Neural progenitor cell (in vitro differentiated cells): ENCODE results near the gene SSTR3. TPM values are rescaled to one million over a fixed set of nuclear protein-coding genes. Genes with fewer than 3 reads are reported as not detected.

ENCODE experiments used
- DNase-seq: peaks from one replicate; pipeline ENCODE4 v3.0.0-alpha.2; 2016; ENCODE audit warnings: low spot score
- H2AFZ ChIP-seq: fragments of 200-600 bp; sonication (generic); replicated peaks from 2 replicates; pipeline ENCODE4 v1.6.1; 2016; ENCODE audit warnings: antibody characterized with exemption
- H3F3A ChIP-seq: fragments of 200-600 bp; sonication (generic); 2 replicates; pipeline ENCODE4 v1.6.1; 2016; ENCODE audit warnings: antibody characterized with exemption, low read depth
- H3K27ac ChIP-seq: fragments of 200-600 bp; sonication (generic); 2 replicates; pipeline ENCODE4 v1.5.1; 2016; ENCODE audit warnings: mild to moderate bottlenecking
- H3K27me3 ChIP-seq: fragments of 200-600 bp; sonication (generic); 2 replicates; pipeline ENCODE4 v1.6.1; 2016; ENCODE audit warnings: mild to moderate bottlenecking, moderate library complexity
- H3K36me3 ChIP-seq: fragments of 200-600 bp; sonication (generic); 2 replicates; pipeline ENCODE4 v1.5.1; 2016
- H3K4me1 ChIP-seq: fragments of 200-600 bp; sonication (generic); 2 replicates; pipeline ENCODE4 v1.6.1; 2016; ENCODE audit warnings: mixed run types
- H3K4me2 ChIP-seq: fragments of 200-600 bp; sonication (generic); 2 replicates; pipeline ENCODE4 v1.6.1; 2016
- H3K4me3 ChIP-seq: fragments of 200-600 bp; sonication (generic); 2 replicates; pipeline ENCODE4 v1.5.1; 2016
- H3K79me2 ChIP-seq: fragments of 200-600 bp; sonication (generic); 2 replicates; pipeline ENCODE4 v1.6.1; 2016; ENCODE audit warnings: low read depth
- H3K9ac ChIP-seq: fragments of 200-600 bp; sonication (generic); 2 replicates; pipeline ENCODE4 v1.6.1; 2016
- H3K9me3 ChIP-seq: fragments of 200-600 bp; sonication (generic); 2 replicates; pipeline ENCODE4 v1.5.1; 2016; ENCODE audit warnings: low read depth
- H4K20me1 ChIP-seq: fragments of 200-600 bp; sonication (generic); 2 replicates; pipeline ENCODE4 v1.6.1; 2016; ENCODE audit warnings: low read depth
- H3K27ac Mint-ChIP-seq: 3 replicates; pipeline ENCODE4 v1.8.0; 2021; ENCODE audit warnings: mixed read lengths
- H3K27me3 Mint-ChIP-seq: 2 replicates; pipeline ENCODE4 v1.8.0; 2022; ENCODE audit warnings: low read depth, mild to moderate bottlenecking, inconsistent platforms, moderate library complexity, mixed read lengths; ENCODE audit not compliant: insufficient read depth
- H3K36me3 Mint-ChIP-seq: 3 replicates; pipeline ENCODE4 v1.8.0; 2021; ENCODE audit warnings: mixed read lengths
- H3K4me1 Mint-ChIP-seq: 3 replicates; pipeline ENCODE4 v1.8.0; 2021; ENCODE audit warnings: mixed read lengths
- H3K4me3 Mint-ChIP-seq: 3 replicates; pipeline ENCODE4 v1.8.0; 2021; ENCODE audit warnings: mild to moderate bottlenecking, moderate library complexity, mixed read lengths
- H3K9me3 Mint-ChIP-seq: 3 replicates; pipeline ENCODE4 v1.8.0; 2020; ENCODE audit warnings: mixed read lengths
- CTCF ChIP-seq: fragments of 200-600 bp; sonication (generic); IDR thresholded peaks from 2 replicates; pipeline ENCODE4 v1.5.1; 2017; ENCODE audit warnings: antibody characterized with exemption, mild to moderate bottlenecking
- EZH2 ChIP-seq: fragments of 200-600 bp; sonication (generic); IDR thresholded peaks from 2 replicates; pipeline ENCODE4 v1.6.1; 2017; ENCODE audit warnings: antibody characterized with exemption, mild to moderate bottlenecking, moderate library complexity
- EZH2phosphoT487 ChIP-seq: fragments of 200-600 bp; sonication (generic); IDR thresholded peaks from 2 replicates; pipeline ENCODE4 v1.6.1; 2017; ENCODE audit warnings: antibody characterized with exemption
- small RNA-seq: library from RNA; depleted of rRNA; stranded (forward); fragments of <200 nt; gene quantifications from one replicate; pipeline ENCODE3, GENCODE V24; 2015
- total RNA-seq: library from RNA; depleted of rRNA; stranded (reverse); fragments of >200 nt; gene quantifications from 2 replicates; pipeline ENCODE4 v1.2.3, GENCODE V29; 2015; ENCODE audit warnings: low replicate concordance

SSTR3 gene
- total RNA-seq, 1 donor from 2014 or later = 0.19 TPM

- TF ChIP-seq CTCF (no peak), EZH2phosphoT487 (no peak), EZH2 (no peak)
- no peak overlapping the region for H3K27ac Mint-ChIP-seq
- no peaks in the 10 kb centered on the region for H3K36me3 Mint-ChIP-seq
Measured at GRCh38 chr22:37156686-37157435, 55.4 kb downstream of the SSTR3 start.

DNA sequence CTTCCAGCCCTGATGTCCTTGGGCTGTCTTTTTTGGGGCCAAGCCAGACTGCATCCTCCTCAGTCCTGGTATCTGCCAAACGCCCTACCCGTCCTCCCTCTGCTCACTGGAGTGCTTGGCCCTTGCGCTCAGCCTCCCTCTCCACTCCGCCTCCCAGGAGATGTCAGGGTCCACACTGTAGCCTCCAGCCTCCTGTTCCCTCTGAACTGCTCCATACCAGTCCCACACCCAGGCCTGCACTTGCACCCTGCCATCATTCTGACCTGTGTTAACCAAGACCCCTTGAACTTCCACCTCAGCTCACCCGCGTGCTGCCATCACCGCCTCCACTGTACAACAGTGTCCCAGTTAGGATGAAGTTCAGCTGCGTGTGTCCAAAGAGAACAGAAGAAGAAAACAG, 56.3 kb downstream of the SSTR3 start:
- H3K36me3 ChIP-seq = no peaks in the 10 kb centered on the region
- TF ChIP-seq EZH2phosphoT487 = no peak
- TF ChIP-seq CTCF = no peak
- TF ChIP-seq EZH2 = no peak
- no peak overlapping the region for H3K9ac ChIP-seq
- H3K4me3 Mint-ChIP-seq = peak overlapping the region; percentile 50
- H3K79me2 ChIP-seq = no peaks in the 10 kb centered on the region
- no peak overlapping the region for H3K27ac ChIP-seq
- no peak overlapping the region for H3K4me3 ChIP-seq
- no peak overlapping the region for H3K4me2 ChIP-seq
- no peaks in the 10 kb centered on the region for H3K4me1 ChIP-seq
- H3K27me3 Mint-ChIP-seq = peaks cover 7% of the 10 kb centered on the region
- H2AFZ ChIP-seq = no peak overlapping the region
- H3F3A ChIP-seq = no peaks in the 10 kb centered on the region
- H3K27me3 ChIP-seq = no peaks in the 10 kb centered on the region
- H3K4me1 Mint-ChIP-seq = peaks cover 9% of the 10 kb centered on the region
- H3K9me3 Mint-ChIP-seq = peaks cover 12% of the 10 kb centered on the region
- H3K27ac Mint-ChIP-seq = no peak overlapping the region
- peaks cover 2% of the 10 kb centered on the region for H3K9me3 ChIP-seq
- H4K20me1 ChIP-seq = no peaks in the 10 kb centered on the region
- no peak for DNase-seq
- no peaks in the 10 kb centered on the region for H3K36me3 Mint-ChIP-seq

More at GRCh38 chr22:37156686-37157435, 55.4 kb downstream of the SSTR3 start:
- Histone ChIP-seq H3K4me1 (no peaks in the 10 kb centered on the region), H2AFZ (no peak overlapping the region), H3K9me3 (no peaks in the 10 kb centered on the region), H3K4me3 (no peak overlapping the region), H4K20me1 (no peaks in the 10 kb centered on the region), H3K27ac (no peak overlapping the region), H3K36me3 (no peaks in the 10 kb centered on the region), H3F3A (no peaks in the 10 kb centered on the region), H3K4me2 (no peak overlapping the region), H3K27me3 (no peaks in the 10 kb centered on the region), H3K79me2 (no peaks in the 10 kb centered on the region), H3K9ac (no peak overlapping the region)
- H3K4me1 Mint-ChIP-seq = peaks cover 9% of the 10 kb centered on the region
- no peak for DNase-seq
- no peak overlapping the region for H3K4me3 Mint-ChIP-seq
- H3K9me3 Mint-ChIP-seq = peaks cover 6% of the 10 kb centered on the region
- peaks cover 7% of the 10 kb centered on the region for H3K27me3 Mint-ChIP-seq

GRCh38 chr22:37154925-37155712, 57.2 kb downstream of the SSTR3 start:
- H3K27me3 Mint-ChIP-seq = peaks cover 9% of the 10 kb centered on the region
- no peak for DNase-seq
- Histone ChIP-seq H3K4me1 (no peaks in the 10 kb centered on the region), H3K36me3 (no peaks in the 10 kb centered on the region), H4K20me1 (no peaks in the 10 kb centered on the region), H3K27ac (no peak overlapping the region), H3F3A (no peaks in the 10 kb centered on the region), H3K9ac (no peak overlapping the region), H2AFZ (no peak overlapping the region), H3K27me3 (no peaks in the 10 kb centered on the region), H3K79me2 (no peaks in the 10 kb centered on the region), H3K4me3 (no peak overlapping the region), H3K4me2 (no peak overlapping the region), H3K9me3 (peaks cover 5% of the 10 kb centered on the region)
- H3K4me3 Mint-ChIP-seq = no peak overlapping the region
- TF ChIP-seq EZH2phosphoT487 (no peak), CTCF (no peak), EZH2 (no peak)
- peaks cover 8% of the 10 kb centered on the region for H3K4me1 Mint-ChIP-seq
- H3K36me3 Mint-ChIP-seq = no peaks in the 10 kb centered on the region
- peaks cover 12% of the 10 kb centered on the region for H3K9me3 Mint-ChIP-seq
- H3K27ac Mint-ChIP-seq = no peak overlapping the region

Small RNAs within 50 kb of the gene (small RNA-seq; reads per million reads assigned to genes)
- gene Z82188.1 = not detected

Other genes starting within 250 kb of the SSTR3 start
- 21.5 and 53.4 TPM in 2 replicates for gene TST, start 193.0 kb downstream of the SSTR3 start, total RNA-seq
- 36.9 and 157 TPM in 2 replicates for gene MPST, start 192.7 kb downstream of the SSTR3 start, total RNA-seq
- 17.5 and 44.1 TPM in 2 replicates for gene KCTD17, start 160.7 kb downstream of the SSTR3 start, total RNA-seq
- gene TMPRSS6, start 102.8 kb downstream of the SSTR3 start, total RNA-seq = not detected in 2 replicates
- gene IL2RB, start 62.6 kb downstream of the SSTR3 start, total RNA-seq = 0.62 TPM in 1 of 2 replicates, not detected in the other
- gene C1QTNF6, start 24.2 kb downstream of the SSTR3 start, total RNA-seq = 7.2 and 12.2 TPM in 2 replicates
- gene RAC2, start 31.8 kb upstream of the SSTR3 start, total RNA-seq = 1.7 and 2.1 TPM in 2 replicates
- not detected in 2 replicates for gene CYTH4, start 70.0 kb upstream of the SSTR3 start, total RNA-seq
- 0.82 and 1.1 TPM in 2 replicates for gene ELFN2, start 215.0 kb upstream of the SSTR3 start, total RNA-seq